Chondrocyte (in vitro differentiated cells): ENCODE measurements around the gene MIP. TPM values are rescaled to one million over a fixed set of nuclear protein-coding genes. Genes with fewer than 3 reads are reported as not detected.

Experiments
- DNase-seq: peaks from one replicate; pipeline ENCODE4 v3.0.0; 2021; ENCODE audit warnings: mixed read lengths, low spot score
- H3K27ac Mint-ChIP-seq: one replicate; pipeline ENCODE4 v1.8.0; 2021; ENCODE audit warnings: mild to moderate bottlenecking, moderate library complexity, mixed read lengths; ENCODE audit not compliant: unreplicated experiment
- H3K27me3 Mint-ChIP-seq: 2 replicates; pipeline ENCODE4 v1.8.0; 2021; ENCODE audit warnings: low read depth, mixed read lengths
- H3K36me3 Mint-ChIP-seq: 2 replicates; pipeline ENCODE4 v1.8.0; 2021; ENCODE audit warnings: low read depth, mixed read lengths
- H3K4me1 Mint-ChIP-seq: 2 replicates; pipeline ENCODE4 v1.8.0; 2021; ENCODE audit warnings: low read depth, mild to moderate bottlenecking, mixed read lengths
- H3K4me3 Mint-ChIP-seq: one replicate; pipeline ENCODE4 v1.8.0; 2021; ENCODE audit warnings: mild to moderate bottlenecking, moderate library complexity, mixed read lengths; ENCODE audit not compliant: unreplicated experiment
- H3K9me3 Mint-ChIP-seq: 2 replicates; pipeline ENCODE4 v1.8.0; 2021; ENCODE audit warnings: low read depth, mixed read lengths
- total RNA-seq: library from RNA; stranded (reverse); gene quantifications from 3 replicates; pipeline ENCODE4 v1.2.1, GENCODE V29; 2021
- TF ChIP-seq, protein P1 (sequence below): fragments of 200-600 bp; sonication (generic); IDR thresholded peaks from 2 replicates; pipeline ENCODE4 v1.5.0; 2021; ENCODE audit warnings: antibody characterized with exemption, mild to moderate bottlenecking, moderate library complexity

The MIP gene
- total RNA-seq, 1 donor from 2014 or later = not detected

- TF ChIP-seq, protein P1, sequence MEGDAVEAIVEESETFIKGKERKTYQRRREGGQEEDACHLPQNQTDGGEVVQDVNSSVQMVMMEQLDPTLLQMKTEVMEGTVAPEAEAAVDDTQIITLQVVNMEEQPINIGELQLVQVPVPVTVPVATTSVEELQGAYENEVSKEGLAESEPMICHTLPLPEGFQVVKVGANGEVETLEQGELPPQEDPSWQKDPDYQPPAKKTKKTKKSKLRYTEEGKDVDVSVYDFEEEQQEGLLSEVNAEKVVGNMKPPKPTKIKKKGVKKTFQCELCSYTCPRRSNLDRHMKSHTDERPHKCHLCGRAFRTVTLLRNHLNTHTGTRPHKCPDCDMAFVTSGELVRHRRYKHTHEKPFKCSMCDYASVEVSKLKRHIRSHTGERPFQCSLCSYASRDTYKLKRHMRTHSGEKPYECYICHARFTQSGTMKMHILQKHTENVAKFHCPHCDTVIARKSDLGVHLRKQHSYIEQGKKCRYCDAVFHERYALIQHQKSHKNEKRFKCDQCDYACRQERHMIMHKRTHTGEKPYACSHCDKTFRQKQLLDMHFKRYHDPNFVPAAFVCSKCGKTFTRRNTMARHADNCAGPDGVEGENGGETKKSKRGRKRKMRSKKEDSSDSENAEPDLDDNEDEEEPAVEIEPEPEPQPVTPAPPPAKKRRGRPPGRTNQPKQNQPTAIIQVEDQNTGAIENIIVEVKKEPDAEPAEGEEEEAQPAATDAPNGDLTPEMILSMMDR = no peak
- DNase-seq = no peak
- Mint-ChIP-seq H3K4me3 (no peak overlapping the region), H3K27ac (no peak overlapping the region), H3K36me3 (peaks cover 1% of the 10 kb centered on the region), H3K27me3 (peaks cover 36% of the 10 kb centered on the region), H3K9me3 (peaks cover 2% of the 10 kb centered on the region), H3K4me1 (peaks cover 14% of the 10 kb centered on the region)
Measured at GRCh38 chr12:56490360-56490759, 35.9 kb upstream of the MIP start.

GRCh38 chr12:56488041-56488955 lies 33.8 kb upstream of the MIP start, which contains the start of gene GLS2:
GLS2 (minus strand) TSS chr12:56488161; CDS start chr12:56488118, 43 bp downstream.
- H3K36me3 Mint-ChIP-seq = peaks cover 1% of the 10 kb centered on the region
- peaks cover 36% of the 10 kb centered on the region for H3K27me3 Mint-ChIP-seq
- peaks cover 14% of the 10 kb centered on the region for H3K4me1 Mint-ChIP-seq
- no peak for DNase-seq
- peak within 1 kb of the TSS; percentile 36 for H3K27ac Mint-ChIP-seq
- TF ChIP-seq, protein P1 = no peak
- peaks cover 2% of the 10 kb centered on the region for H3K9me3 Mint-ChIP-seq
- H3K4me3 Mint-ChIP-seq = peak within 1 kb of the TSS; percentile 81

DNA sequence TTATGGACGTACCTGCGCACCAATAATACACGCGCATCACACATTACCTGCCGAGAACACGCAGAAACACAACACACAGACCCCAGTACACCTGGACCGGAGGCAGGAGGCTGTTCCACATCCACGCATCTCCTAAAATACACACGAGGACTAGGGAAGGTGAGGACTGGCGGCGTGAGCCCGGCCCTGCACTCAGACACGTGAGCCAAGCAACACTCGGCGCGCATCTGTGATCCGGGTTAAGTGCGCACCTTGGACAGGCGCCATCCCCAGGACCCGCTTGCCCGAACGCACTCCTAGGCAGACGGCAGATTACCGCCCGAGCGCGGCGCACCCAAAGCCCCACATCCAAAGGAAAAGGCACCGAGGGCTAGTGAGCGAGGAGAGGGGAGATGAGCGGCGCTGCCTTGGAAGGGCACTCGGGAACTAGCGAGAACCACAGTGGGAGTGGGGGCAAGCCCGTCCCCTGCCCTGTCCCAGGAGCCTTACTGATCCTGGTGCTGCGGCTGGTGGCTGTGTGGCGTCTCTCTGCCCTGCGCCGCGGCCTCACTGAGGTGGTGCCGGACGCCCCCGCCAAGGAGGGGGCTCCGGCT lies 33.1 kb upstream of the MIP start:
- TF ChIP-seq, protein P1 = no peak
- peaks cover 33% of the 10 kb centered on the region for H3K27me3 Mint-ChIP-seq
- peak overlapping the region; percentile 81 for H3K4me3 Mint-ChIP-seq
- DNase-seq = peak; percentile 89
- H3K4me1 Mint-ChIP-seq = peaks cover 14% of the 10 kb centered on the region
- peak overlapping the region; percentile 36 for H3K27ac Mint-ChIP-seq
- peaks cover 1% of the 10 kb centered on the region for H3K36me3 Mint-ChIP-seq
- H3K9me3 Mint-ChIP-seq = peaks cover 2% of the 10 kb centered on the region

DNA sequence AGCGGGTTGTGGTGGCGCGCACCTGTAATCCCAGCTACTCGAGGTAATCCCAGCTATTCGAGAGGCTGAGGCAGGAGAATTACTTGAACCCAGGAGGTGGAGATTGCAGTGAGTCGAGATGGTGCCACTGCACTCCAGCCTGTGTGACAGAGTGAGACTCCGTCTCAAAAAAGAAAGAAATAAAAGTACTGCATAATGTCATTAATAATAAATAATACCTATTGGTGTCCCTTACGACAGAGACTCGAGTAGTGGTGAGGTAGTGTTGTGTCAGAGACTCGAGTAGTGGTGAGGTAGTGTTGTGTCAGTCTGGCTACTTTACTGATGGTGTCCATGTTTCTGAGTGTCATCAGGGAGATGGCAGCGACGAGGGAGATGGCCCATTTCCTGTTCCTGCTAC lies 32.2 kb upstream of the MIP start:
- H3K4me1 Mint-ChIP-seq = peaks cover 14% of the 10 kb centered on the region
- no peak for DNase-seq
- TF ChIP-seq, protein P1 = no peak
- H3K4me3 Mint-ChIP-seq = no peak overlapping the region
- H3K36me3 Mint-ChIP-seq = peaks cover 1% of the 10 kb centered on the region
- no peak overlapping the region for H3K27ac Mint-ChIP-seq
- peaks cover 2% of the 10 kb centered on the region for H3K9me3 Mint-ChIP-seq
- peaks cover 31% of the 10 kb centered on the region for H3K27me3 Mint-ChIP-seq

DNA sequence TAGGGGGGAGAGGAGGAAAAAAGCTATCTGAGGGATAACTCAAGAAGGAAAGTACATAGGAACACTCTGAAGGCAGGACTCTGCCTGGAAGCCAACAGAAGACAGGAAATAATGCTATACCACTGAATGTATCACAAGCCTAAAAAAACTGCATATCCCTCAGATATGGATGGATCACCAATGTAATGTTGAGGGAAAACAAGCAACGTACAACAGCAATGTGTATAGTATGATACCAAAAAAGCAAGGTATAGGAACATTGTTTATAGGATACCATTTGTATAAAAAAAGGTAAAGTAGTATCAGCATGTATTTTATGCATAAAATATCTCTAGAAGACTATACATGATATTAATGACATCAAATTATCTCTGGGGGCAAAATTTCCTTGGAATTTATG lies 30.1 kb upstream of the MIP start:
- Mint-ChIP-seq H3K4me1 (peaks cover 14% of the 10 kb centered on the region), H3K9me3 (peaks cover 2% of the 10 kb centered on the region), H3K27me3 (peaks cover 16% of the 10 kb centered on the region), H3K27ac (no peak overlapping the region), H3K4me3 (no peak overlapping the region), H3K36me3 (peaks cover 1% of the 10 kb centered on the region)
- TF ChIP-seq, protein P1 = no peak
- DNase-seq = no peak
